Activated CD8-positive, alpha-beta memory T cell treated with anti-CD3 and anti-CD28 coated beads, Interleukin-2, amount 50 U/mL, for 24 hours (primary cell): ENCODE data around the gene SLC28A3.

ENCODE experiments used
- DNase-seq: peaks from one replicate; pipeline ENCODE4 v3.0.0-alpha.2; 2020; ENCODE audit errors: extremely low read depth

SLC28A3 gene

GRCh38 chr9:84297162-84297821 is 43.3 kb downstream of the SLC28A3 start:
- no peak for DNase-seq

- peak; percentile 14 for DNase-seq
Measured at GRCh38 chr9:84296146-84296843, 44.3 kb downstream of the SLC28A3 start.

GRCh38 chr9:84294241-84294950 is 46.2 kb downstream of the SLC28A3 start:
- DNase-seq = no peak

GRCh38 chr9:84293001-84293798 is 47.4 kb downstream of the SLC28A3 start:
- no peak for DNase-seq

GRCh38 chr9:84285381-84285780 is 55.2 kb downstream of the SLC28A3 start:
- DNase-seq = no peak

- no peak for DNase-seq
Measured at GRCh38 chr9:84283946-84284345, 56.6 kb downstream of the SLC28A3 start.

- no peak for DNase-seq
Measured at GRCh38 chr9:84278130-84278529, 62.4 kb downstream of the SLC28A3 start.

GRCh38 chr9:84277646-84278045 is 62.9 kb downstream of the SLC28A3 start:
- DNase-seq = no peak

- DNase-seq = no peak
Measured at GRCh38 chr9:84276741-84277140, 63.8 kb downstream of the SLC28A3 start.

- DNase-seq = no peak
Measured at GRCh38 chr9:84271921-84272556, 68.5 kb downstream of the SLC28A3 start.

- DNase-seq = peak; percentile 1
Measured at GRCh38 chr9:84271531-84271900, 69.0 kb downstream of the SLC28A3 start.

GRCh38 chr9:84270847-84271530 is 69.6 kb downstream of the SLC28A3 start:
- no peak for DNase-seq

- DNase-seq = no peak
Measured at GRCh38 chr9:84266087-84266561, 74.4 kb downstream of the SLC28A3 start.

- no peak for DNase-seq
Measured at GRCh38 chr9:84264307-84265029, 76.1 kb downstream of the SLC28A3 start.

- DNase-seq = no peak
Measured at GRCh38 chr9:84261070-84261746, 79.3 kb downstream of the SLC28A3 start.

- DNase-seq = no peak
Measured at GRCh38 chr9:84258371-84258770, 82.2 kb downstream of the SLC28A3 start.

GRCh38 chr9:84255696-84256095 is 84.9 kb downstream of the SLC28A3 start:
- DNase-seq = no peak

- DNase-seq = no peak
Measured at GRCh38 chr9:84254972-84255371, 85.6 kb downstream of the SLC28A3 start.

GRCh38 chr9:84251921-84252320 is 88.6 kb downstream of the SLC28A3 start:
- no peak for DNase-seq
